Chondrocyte (in vitro differentiated cells): ENCODE measurements around the gene PLCB2. TPM values are rescaled to one million over a fixed set of nuclear protein-coding genes. Genes with fewer than 3 reads are reported as not detected.
A peak's percentile ranks its signal among the peaks of the same experiment; 100 is the strongest.

ENCODE experiments used
- DNase-seq: peaks from one replicate; pipeline ENCODE4 v3.0.0; 2021; ENCODE audit warnings: mixed read lengths, low spot score
- H3K27ac Mint-ChIP-seq: one replicate; pipeline ENCODE4 v1.8.0; 2021; ENCODE audit warnings: mild to moderate bottlenecking, moderate library complexity, mixed read lengths; ENCODE audit not compliant: unreplicated experiment
- H3K27me3 Mint-ChIP-seq: 2 replicates; pipeline ENCODE4 v1.8.0; 2021; ENCODE audit warnings: low read depth, mixed read lengths
- H3K36me3 Mint-ChIP-seq: 2 replicates; pipeline ENCODE4 v1.8.0; 2021; ENCODE audit warnings: low read depth, mixed read lengths
- H3K4me1 Mint-ChIP-seq: 2 replicates; pipeline ENCODE4 v1.8.0; 2021; ENCODE audit warnings: low read depth, mild to moderate bottlenecking, mixed read lengths
- H3K4me3 Mint-ChIP-seq: one replicate; pipeline ENCODE4 v1.8.0; 2021; ENCODE audit warnings: mild to moderate bottlenecking, moderate library complexity, mixed read lengths; ENCODE audit not compliant: unreplicated experiment
- H3K9me3 Mint-ChIP-seq: 2 replicates; pipeline ENCODE4 v1.8.0; 2021; ENCODE audit warnings: low read depth, mixed read lengths
- CTCF ChIP-seq: fragments of 200-600 bp; sonication (generic); IDR thresholded peaks from 2 replicates; pipeline ENCODE4 v1.5.0; 2021; ENCODE audit warnings: antibody characterized with exemption, mild to moderate bottlenecking, moderate library complexity
- total RNA-seq: library from RNA; stranded (reverse); gene quantifications from 3 replicates; pipeline ENCODE4 v1.2.1, GENCODE V29; 2021

PLCB2 gene
- total RNA-seq, 1 donor from 2014 or later, result 2.8 TPM

GRCh38 chr15:40296561-40297230, 11.0 kb downstream of the PLCB2 start:
- H3K36me3 Mint-ChIP-seq, result no peaks in the 10 kb centered on the region
- no peaks in the 10 kb centered on the region for H3K4me1 Mint-ChIP-seq
- no peak for TF ChIP-seq CTCF
- H3K9me3 Mint-ChIP-seq, result peaks cover 15% of the 10 kb centered on the region
- no peak overlapping the region for H3K4me3 Mint-ChIP-seq
- H3K27me3 Mint-ChIP-seq, result peaks cover 5% of the 10 kb centered on the region
- DNase-seq, result peak; percentile 71
- H3K27ac Mint-ChIP-seq, result no peak overlapping the region

DNA sequence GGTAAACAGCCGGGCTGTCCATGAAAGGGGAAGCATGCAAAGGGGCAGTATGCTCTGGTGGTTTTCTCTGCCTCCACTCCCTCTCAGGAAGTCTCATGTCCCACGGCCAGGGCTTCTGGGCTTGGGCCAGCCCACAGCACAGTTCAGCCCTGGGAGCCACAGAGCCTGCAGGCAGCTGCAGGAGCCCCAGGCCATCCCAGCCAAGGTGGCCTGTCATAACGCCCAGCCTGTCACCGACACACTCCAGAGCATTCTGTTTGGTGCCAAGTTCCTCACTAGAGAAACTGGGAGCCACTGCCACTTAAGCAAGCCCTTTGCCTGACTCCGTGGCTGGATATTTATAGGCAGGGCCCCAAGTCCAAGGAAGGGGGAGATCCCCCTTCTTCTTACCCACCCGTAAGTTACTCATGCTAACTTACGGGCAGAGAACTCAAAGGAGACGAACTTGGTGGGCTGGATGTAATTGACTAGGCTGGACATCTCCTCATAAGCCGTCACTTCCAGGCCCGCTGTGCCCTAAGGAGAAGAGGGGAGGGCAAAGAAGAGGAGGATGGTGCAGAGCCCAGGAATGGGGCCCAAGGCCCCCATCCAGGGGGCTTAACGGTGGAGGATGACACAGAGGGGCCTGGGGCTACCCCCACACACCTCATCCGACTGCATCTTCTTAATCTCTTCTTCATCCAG, 11.7 kb downstream of the PLCB2 start:
- no peaks in the 10 kb centered on the region for H3K36me3 Mint-ChIP-seq
- H3K9me3 Mint-ChIP-seq, result peaks cover 15% of the 10 kb centered on the region
- H3K27ac Mint-ChIP-seq, result no peak overlapping the region
- H3K27me3 Mint-ChIP-seq, result peaks cover 5% of the 10 kb centered on the region
- peak; percentile 68 for DNase-seq
- no peak for TF ChIP-seq CTCF
- H3K4me3 Mint-ChIP-seq, result no peak overlapping the region
- H3K4me1 Mint-ChIP-seq, result no peaks in the 10 kb centered on the region

- H3K27ac Mint-ChIP-seq, result no peak overlapping the region
- DNase-seq, result peak; percentile 48
- no peak overlapping the region for H3K4me3 Mint-ChIP-seq
- peaks cover 11% of the 10 kb centered on the region for H3K9me3 Mint-ChIP-seq
- TF ChIP-seq CTCF, result no peak
- no peaks in the 10 kb centered on the region for H3K36me3 Mint-ChIP-seq
- peaks cover 6% of the 10 kb centered on the region for H3K27me3 Mint-ChIP-seq
- H3K4me1 Mint-ChIP-seq, result peaks cover 3% of the 10 kb centered on the region
Observed at GRCh38 chr15:40295297-40295696, 12.4 kb downstream of the PLCB2 start.

DNA sequence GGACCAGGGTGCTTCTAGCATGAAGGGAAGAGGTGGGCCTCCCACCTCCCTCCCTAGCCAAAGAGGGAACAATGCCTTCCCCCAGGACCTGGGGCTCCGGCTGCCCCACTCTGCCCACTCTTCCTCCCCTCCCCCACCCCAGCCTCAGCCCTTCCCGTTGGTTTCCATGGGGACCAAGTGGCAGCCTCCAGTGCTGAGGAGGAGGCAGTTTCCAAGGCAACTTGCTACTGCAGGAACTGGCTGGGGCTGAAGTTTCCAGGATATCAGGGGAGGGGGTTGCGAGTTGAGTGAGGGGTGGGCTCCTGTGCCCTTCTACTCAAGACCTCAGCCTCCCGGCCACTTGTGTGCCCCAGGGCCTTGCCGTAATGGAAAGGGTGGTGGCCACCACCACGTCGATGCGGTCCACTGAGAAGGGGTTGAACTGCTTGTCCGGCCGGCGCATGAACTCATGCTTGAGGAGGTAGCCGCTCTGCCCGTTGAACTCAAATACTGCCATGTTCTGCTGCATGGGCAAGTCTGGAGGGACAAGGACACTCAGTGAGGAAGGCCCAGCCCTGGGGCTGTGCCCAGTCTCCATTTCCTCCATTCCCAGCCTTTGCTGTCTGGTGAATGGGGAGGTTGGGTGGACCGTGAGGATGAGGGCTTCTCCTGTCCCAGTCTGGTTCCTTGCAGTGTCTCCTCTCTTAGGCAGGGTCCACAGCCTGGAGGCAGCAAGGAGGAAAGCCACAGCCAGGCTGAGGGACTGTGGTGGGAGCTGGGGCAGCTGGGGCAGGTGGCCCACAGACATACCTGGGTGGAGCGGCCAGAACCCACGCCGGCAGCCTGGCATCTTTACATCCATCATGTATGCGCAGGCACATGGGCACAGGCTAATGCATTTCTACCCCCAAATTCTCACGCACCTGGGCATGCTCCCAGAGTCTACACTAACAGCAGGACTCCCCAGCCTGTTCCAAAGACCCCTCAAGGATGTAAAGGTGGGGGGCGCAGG, 13.5 kb downstream of the PLCB2 start:
- Mint-ChIP-seq H3K4me3 (no peak overlapping the region), H3K27ac (no peak overlapping the region), H3K27me3 (peaks cover 6% of the 10 kb centered on the region), H3K36me3 (no peaks in the 10 kb centered on the region), H3K4me1 (peaks cover 5% of the 10 kb centered on the region), H3K9me3 (peaks cover 2% of the 10 kb centered on the region)
- DNase-seq, result peak; percentile 84
- no peak for TF ChIP-seq CTCF

- H3K27me3 Mint-ChIP-seq, result peaks cover 6% of the 10 kb centered on the region
- no peak overlapping the region for H3K27ac Mint-ChIP-seq
- no peak for TF ChIP-seq CTCF
- H3K4me3 Mint-ChIP-seq, result no peak overlapping the region
- H3K4me1 Mint-ChIP-seq, result peaks cover 5% of the 10 kb centered on the region
- H3K36me3 Mint-ChIP-seq, result no peaks in the 10 kb centered on the region
- DNase-seq, result peak; percentile 27
- no peaks in the 10 kb centered on the region for H3K9me3 Mint-ChIP-seq
Observed at GRCh38 chr15:40293006-40293405, 14.7 kb downstream of the PLCB2 start.
